Fibroblast of skin of left biceps (primary cell): ENCODE data around the gene DCAF8L2.
"Not testable (repeated sequence)": the region's sequence is repeated elsewhere in the genome, so short reads cannot be mapped to it uniquely, and the experiment has no call there.

ENCODE experiments used
- DNase-seq, 2 experiments: peaks; one replicate each; pipeline ENCODE4 v3.0.0-alpha.2; 2013; ENCODE audit warnings: low read depth in 2 of 2

The DCAF8L2 gene

DNA sequence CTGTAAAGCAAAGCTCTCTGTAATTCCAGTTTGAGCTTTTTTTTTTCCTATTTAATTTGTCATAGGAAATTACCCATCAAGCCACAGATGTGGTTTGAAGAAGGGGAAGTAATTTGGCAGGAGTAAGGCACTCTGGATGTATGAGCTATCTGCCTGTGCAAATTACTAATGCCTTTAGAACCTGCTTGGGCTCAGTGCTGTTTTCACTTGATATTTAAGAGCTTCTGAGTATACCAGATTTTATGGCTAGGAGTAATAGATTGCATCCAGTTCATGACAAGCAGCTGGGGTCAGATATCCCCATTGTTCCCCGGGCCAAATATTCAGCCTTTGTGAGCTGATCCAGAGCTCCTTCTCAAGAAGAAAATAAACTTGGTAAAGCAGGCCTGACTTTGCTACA lies 89.1 kb downstream of the DCAF8L2 start:
- peak in 1 of 2 experiments; percentile 8 for DNase-seq

DNA sequence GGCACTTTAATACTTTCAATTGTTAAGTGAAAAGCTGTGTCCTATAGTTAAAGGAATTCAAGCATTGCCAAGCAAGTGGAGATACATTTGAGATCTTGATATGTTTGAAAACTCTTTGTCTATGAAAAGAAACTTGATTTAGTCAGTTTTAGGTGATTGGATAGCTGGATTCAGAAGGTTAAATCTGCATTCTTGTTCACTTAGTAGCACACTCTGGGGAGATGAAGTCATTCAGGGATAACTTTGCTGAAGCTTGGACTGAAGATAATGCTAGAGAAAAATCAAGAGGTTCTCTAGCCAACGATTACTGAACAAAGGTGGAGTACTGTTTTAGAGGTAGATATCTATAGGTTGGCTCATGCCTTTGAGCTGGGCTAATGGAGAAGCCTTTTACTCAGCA lies 90.6 kb downstream of the DCAF8L2 start:
- DNase-seq, result peak in 1 of 2 experiments; percentile 32

DNA sequence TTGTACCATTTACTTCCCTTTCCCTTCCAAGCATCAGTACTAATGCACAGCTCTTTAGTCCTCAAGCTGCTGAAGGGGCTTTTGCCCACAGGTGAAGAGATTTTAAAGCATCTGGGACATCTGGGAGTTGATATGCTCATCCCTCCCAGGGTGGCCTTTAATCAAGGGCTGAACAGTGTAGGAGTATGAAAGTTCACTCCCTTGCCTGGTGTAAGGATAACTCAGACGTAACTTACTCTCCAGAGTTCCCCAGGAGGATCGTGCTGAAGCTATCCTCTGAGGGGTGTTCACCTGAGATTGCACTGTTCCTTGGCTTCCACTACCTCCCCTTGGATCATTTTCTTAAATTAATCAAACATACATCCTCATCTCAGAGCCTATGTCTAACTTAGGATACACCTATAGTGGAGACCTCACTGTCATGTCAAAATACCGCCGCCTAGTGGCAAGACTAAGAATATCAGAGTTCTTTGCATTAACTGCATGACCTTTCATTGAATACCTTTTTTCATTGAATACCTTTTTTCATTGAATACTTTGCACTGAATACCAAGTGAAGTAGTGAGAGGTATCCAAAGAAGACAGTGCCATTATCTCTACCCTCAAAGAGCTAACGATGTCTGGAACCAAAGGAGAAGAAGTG lies 93.5 kb downstream of the DCAF8L2 start:
- not testable (repeated sequence) for DNase-seq

DNA sequence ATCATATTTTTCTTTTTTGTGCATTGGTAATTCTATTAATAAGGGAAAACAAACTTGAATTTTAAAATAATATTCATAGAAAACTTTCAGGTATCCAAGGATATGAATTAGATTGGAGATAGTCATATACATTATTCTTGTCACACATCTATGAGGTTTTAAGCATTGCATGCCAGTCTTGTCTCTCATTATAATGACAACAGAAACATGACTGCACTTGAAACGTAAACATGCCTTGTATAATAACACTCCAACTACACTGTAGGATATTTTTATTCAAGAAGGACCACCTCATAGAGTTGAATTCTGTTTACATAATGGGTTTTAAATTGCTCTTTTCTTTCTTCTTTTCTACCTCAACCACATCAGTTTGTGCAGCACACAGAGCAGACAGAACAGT lies 104.5 kb downstream of the DCAF8L2 start:
- no peak for DNase-seq

DNA sequence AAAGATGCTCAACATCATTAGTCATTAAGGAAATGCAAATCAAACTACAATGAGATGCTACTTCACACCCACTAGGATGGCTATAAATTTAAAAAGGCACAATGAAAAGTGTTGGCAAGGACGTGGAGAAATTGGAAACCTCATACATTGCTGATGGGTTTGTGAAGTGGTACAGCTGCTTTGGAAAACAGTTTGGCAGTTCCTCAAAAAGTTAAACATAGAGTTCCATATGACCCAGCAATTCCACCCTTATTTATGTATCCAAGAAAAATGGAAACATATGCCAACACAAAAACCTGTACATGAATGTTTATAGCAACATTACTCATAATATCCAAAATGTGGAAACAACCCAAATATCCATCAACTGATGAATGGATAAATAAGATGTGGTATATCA lies 116.4 kb downstream of the DCAF8L2 start:
- DNase-seq, result no peak

DNA sequence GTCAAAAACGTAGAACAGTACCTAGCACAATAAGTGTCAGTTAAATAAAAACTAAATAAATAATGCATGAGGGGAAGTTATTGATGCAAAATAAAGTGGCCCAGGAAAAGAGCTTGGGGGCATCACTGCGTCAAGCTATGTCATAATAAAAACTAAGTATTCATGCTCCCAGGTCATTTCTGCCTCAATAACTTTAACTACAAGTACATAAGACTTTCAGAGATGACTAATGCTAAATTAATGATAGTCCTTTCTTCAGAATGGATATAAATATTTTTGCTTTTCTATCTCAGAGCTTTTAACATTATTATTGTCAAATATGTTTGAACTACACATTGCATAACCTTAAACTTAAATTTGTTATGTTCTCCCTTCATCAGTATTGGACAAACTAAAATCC lies 125.5 kb downstream of the DCAF8L2 start:
- no peak for DNase-seq

DNA sequence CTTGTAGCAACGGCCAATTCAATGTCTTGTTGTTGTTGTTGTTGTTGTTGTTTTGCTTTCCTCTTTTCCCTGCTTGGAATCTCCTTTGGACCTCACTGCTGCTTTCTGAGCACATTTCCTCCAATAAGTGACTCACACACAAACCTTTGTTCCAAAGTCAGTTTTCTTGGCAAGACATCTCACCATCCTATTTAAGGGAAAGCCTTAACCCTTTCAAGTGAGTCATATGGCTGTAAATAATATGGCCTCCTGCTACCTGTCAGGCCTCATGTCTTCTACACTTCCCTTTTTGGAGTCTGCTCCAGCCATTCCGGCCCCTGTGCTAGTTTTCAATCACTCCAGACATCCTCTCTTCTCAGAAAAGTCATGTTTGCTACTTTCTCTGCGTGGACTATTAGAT lies 138.1 kb downstream of the DCAF8L2 start:
- DNase-seq, result peak in 1 of 2 experiments; percentile 1

DNA sequence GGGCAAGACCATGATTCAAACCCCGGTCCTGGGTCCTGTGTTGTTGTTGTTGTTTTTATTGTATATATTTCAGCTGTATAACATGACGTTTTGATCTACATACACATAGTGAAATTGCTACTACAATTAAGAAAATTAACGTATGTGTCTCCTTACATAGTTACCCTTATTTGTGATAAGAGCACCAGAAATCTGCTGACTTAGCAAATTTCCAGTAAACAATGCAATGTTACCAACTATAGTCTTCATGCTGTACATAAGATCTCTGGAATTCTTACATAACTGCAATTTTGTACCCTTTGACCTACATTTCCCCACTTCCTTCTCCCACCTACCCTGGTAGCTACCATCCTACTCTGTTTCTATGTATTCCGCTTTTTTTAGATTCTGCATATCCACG lies 141.8 kb downstream of the DCAF8L2 start:
- no peak for DNase-seq

DNA sequence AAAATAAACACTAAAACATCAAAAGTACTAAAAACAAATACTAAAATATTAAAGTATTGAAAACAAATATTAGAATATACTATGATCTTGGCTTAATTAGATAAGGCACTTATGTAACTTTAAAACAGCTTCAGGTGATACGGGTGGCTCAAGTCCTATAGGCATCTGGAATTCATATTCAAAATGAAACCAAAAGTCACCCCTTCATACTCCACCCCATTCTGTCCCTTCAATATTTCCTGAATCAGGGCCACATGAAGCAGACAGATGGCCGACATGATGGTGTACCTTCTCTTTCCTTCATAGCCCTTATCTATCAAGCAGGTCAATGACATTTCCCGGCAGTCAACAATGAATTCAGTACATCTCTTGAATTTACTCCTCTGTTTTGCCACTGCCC lies 145.8 kb downstream of the DCAF8L2 start:
- DNase-seq, result no peak

DNA sequence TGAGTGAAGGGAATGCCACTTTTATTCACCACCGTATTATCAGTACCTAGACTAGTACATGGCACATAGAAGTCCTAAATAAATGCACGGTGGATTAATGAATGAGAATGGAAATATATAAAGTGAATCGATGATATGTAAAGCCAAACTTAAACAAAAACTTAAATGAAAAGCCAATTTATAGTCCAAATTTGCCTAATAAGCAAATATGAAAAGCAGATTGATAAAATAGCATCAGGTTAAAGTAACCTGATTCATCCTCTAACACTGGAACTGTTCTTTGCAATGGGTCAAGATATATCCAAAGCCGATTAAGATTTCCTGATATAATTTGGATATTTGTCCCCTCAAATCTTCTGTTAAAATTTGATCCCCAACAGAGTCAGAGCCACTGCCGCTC lies 150.8 kb downstream of the DCAF8L2 start:
- no peak for DNase-seq

DNA sequence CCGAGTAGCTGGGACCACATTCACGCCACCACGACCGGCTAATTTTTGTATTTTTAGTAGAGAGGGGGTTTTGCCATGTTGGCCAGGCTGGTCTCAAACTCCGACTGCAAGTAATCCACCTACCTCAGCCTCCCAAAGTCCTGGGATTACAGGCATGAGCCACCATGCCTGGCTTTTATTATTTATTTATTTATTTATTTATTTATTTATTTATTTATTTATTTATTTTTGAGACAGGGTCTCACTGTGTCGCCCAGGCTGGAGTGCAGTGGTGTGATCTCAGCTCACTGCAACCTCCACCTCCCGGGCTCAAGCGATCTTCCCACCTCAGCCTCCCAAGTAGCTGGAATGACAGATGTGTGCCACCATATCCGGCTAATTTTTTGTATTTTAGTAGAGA lies 153.4 kb downstream of the DCAF8L2 start:
- not testable (repeated sequence) for DNase-seq

DNA sequence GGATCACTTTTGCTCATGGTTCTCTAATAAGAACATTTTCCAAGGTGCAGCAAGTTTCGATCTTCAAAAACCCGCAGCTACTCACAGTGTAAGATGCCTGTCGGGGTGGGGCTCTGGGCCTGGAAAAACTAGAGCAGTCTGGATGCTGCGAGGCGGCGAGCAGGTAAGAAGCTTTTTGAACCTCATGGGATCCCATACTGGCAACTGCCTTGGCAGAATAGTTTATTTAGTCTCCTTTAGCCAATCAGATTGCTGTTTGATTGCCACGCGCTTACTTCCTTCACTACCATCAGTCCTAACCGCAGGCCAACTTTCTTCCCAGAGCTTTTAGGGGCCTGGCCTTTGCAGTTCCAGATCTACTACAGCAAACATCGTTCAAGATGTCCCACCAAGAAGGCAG lies 156.4 kb downstream of the DCAF8L2 start:
- DNase-seq, result no peak

DNA sequence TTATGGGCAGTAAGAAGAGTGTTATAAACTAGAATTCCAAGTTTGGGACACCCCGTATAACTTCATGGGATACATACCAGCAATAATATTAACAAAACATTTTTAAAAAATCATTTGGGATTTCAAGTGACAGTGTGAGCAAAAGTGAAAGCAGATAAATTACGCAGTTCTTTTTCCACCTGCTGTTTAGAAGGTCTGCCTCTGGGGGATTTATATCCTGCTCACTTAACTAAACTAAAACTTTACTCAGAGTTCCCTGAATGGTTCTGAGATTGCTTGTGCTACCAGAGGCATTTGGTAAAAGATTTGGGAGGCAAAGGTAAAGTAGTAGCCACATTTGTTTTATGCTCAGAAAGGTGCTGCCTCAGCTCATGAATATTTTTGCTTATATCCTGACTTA lies 160.2 kb downstream of the DCAF8L2 start:
- not testable (repeated sequence) for DNase-seq

DNA sequence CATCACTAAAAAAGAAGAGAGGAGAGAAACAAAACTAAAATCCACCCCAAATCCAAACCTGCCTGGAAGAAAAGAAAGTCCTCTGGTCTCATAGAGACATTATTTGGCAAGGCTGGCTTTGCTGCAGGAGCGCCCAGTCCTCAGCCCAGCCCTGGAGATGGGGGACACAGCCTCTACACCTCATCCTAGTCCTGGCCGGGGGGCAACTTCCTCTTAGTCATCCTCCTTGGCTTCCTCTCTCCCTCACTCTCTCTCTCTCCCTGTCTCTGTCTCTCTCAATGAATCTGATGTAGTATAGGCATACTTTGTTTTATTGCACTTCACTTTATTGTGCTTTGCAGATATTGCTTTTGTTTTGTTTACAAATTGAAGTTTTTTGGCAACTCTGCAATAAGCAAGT lies 161.8 kb downstream of the DCAF8L2 start:
- no peak for DNase-seq

DNA sequence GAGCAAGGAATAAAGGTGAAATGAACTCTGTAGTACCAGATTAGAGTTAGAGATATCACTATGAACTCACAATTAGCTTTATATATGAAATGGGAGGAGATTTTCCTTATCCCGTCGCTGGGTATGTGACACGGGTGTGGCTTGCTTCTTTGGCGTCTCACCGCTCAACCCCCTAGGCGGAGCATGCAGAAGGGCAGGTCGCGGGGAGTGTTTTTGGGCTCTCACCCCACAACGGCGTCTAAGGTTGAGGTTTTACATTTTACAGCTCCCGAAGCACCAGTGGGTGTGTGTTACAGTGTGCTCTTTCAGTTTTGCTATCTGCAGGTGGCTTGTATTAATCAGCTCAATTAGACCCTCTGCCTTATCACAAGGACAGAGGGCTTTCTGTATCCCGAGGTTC lies 175.6 kb downstream of the DCAF8L2 start:
- no peak for DNase-seq

DNA sequence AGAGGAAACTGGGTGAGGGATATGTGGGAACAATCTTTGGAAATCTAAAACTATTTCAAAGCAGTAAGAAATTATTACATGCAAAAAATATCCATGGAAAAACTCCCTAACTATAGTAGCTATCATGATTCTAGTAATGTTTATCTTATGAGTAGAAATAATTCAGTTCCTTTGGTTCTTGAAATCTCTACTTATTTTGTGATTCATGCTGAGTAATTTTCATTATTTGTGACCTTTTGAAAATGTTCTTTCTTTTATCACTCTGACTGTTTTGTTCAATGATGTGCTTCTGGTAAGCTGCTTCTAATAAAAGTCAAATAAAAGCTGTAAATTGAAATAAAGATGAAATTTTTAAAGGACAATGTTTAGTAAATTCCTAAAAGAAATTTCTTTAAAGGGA lies 177.2 kb downstream of the DCAF8L2 start:
- DNase-seq, result no peak

DNA sequence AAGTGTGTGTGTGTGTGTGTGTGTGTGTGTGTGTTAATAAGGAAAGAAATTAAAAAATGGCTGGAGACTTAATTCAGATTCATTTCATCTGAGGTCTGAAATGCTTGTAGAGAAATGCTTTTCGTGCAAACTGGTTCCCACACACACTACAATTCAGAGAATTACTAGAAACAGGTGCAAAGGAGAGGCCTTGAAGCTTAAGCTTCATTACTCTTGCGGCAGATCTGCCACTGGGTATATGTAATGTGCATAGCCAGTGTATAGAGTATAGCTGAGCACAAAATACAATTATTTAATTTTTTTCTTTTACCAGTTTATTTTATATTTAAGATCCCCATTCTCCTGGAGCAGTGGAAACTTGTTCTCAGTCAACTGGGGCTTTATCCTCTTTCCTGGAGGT lies 185.8 kb downstream of the DCAF8L2 start:
- DNase-seq, result no peak

DNA sequence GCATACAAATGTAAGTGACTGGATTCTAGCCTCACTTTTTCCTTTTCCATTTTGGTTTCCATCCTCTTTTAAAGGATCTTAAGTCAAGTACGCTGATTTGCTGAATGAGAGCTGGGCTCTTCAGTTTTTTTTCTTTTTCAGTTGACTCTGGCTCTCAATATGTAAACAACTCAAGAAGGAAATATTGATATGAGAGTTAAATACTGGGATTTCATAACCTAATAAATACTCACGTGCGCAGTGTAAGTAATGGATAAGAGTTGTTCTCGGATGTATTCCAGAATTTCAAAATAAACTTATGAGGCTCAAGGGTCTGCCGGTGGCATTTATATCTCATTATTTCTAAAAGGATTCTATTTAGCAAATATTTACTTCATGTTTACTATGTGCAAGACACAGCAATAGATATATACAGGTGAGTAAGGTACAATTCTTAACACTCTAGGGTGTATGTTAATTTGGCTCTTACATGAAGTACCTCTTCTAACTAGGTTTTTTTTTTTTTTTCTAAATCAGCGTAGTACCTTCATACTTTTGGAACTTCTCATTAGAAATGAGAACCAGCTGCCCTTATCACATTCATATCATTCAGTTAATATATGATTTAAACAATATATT lies 206.6 kb downstream of the DCAF8L2 start:
- DNase-seq, result no peak

DNA sequence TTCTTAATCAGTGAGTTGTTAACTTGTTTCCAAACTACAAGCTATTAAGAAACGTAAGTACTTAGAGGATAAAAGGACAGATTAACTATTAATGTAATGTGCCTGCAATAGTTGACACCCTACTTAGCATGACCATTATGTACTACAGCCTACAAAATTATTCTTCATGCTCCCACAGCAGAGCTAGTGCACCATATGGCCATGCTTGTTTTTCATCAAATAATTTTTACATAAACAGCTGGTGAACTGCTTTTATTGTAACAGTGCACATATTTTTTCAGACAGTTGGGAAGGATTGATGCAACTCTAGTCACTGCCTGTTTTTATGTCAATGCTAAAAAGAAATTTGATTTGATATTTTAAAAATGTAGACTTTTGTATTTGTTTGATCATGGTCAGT lies 207.4 kb downstream of the DCAF8L2 start:
- DNase-seq, result no peak
